ENCODE data around the gene MTHFS.

- TF ChIP-seq, protein P1, sequence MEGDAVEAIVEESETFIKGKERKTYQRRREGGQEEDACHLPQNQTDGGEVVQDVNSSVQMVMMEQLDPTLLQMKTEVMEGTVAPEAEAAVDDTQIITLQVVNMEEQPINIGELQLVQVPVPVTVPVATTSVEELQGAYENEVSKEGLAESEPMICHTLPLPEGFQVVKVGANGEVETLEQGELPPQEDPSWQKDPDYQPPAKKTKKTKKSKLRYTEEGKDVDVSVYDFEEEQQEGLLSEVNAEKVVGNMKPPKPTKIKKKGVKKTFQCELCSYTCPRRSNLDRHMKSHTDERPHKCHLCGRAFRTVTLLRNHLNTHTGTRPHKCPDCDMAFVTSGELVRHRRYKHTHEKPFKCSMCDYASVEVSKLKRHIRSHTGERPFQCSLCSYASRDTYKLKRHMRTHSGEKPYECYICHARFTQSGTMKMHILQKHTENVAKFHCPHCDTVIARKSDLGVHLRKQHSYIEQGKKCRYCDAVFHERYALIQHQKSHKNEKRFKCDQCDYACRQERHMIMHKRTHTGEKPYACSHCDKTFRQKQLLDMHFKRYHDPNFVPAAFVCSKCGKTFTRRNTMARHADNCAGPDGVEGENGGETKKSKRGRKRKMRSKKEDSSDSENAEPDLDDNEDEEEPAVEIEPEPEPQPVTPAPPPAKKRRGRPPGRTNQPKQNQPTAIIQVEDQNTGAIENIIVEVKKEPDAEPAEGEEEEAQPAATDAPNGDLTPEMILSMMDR (IDR thresholded peaks at IDR 0.05 in 8 of 11, conservative IDR thresholded peaks at IDR 0.05 in 3 of 11) = no peak
- no peak for TF ChIP-seq POLR2AphosphoS5 (IDR thresholded peaks at IDR 0.05)
Observed at GRCh38 chr15:79826800-79827199, 70.0 kb downstream of the MTHFS start.

Data from spleen (tissue), 7 donors.